ENCODE results near the gene GALNTL6.

GRCh38 chr4:172163215-172163614 lies 350.0 kb downstream of the GALNTL6 start:
- TF ChIP-seq CTCF (IDR thresholded peaks at IDR 0.05) (no peak), POLR2A (IDR thresholded peaks at IDR 0.05) (no peak)

Measured in testis (tissue), 2 donors.